HG02852 (cell line): ENCODE measurements around the gene TAS2R43.
A peak's percentile ranks its signal among the peaks of the same experiment; 100 is the strongest.
"Not testable (repeated sequence)": the region's sequence is repeated elsewhere in the genome, so short reads cannot be mapped to it uniquely, and the experiment has no call there.

Experiments used
- ATAC-seq: cut with Tn5 transposase; IDR thresholded peaks from one replicate; pipeline ENCODE4 v1.9.1; 2021; ENCODE audit warnings: mild to moderate bottlenecking, moderate library complexity; ENCODE audit not compliant: unreplicated experiment

The TAS2R43 gene

GRCh38 chr12:11092128-11092527, at the start of gene TAS2R43:
TAS2R43 (minus strand) TSS chr12:11092313; CDS start chr12:11092229, 84 bp downstream.
- no peak for ATAC-seq

GRCh38 chr12:11136075-11136474, 44.0 kb upstream of the TAS2R43 start:
- no peak for ATAC-seq

- ATAC-seq, result no peak
Measured at GRCh38 chr12:11134305-11134704, 42.2 kb upstream of the TAS2R43 start, which contains the start of gene TAS2R30. TAS2R30 (minus strand) TSS chr12:11134644; CDS start chr12:11134244, 400 bp downstream.

- ATAC-seq, result no peak
Measured at GRCh38 chr12:11133816-11134215, 41.7 kb upstream of the TAS2R43 start.

- no peak for ATAC-seq
Measured at GRCh38 chr12:11133162-11133561, 41.0 kb upstream of the TAS2R43 start.

GRCh38 chr12:11130999-11131398, 38.9 kb upstream of the TAS2R43 start:
- ATAC-seq, result no peak

GRCh38 chr12:11130382-11130781, 38.3 kb upstream of the TAS2R43 start:
- ATAC-seq, result no peak

- not testable (repeated sequence) for ATAC-seq
Measured at GRCh38 chr12:11114130-11114529, 22.0 kb upstream of the TAS2R43 start.

GRCh38 chr12:11111213-11111612, 19.1 kb upstream of the TAS2R43 start:
- not testable (repeated sequence) for ATAC-seq

GRCh38 chr12:11108862-11109261, 16.7 kb upstream of the TAS2R43 start:
- no peak for ATAC-seq

- no peak for ATAC-seq
Measured at GRCh38 chr12:11107719-11108118, 15.6 kb upstream of the TAS2R43 start.

- no peak for ATAC-seq
Measured at GRCh38 chr12:11106288-11106687, 14.2 kb upstream of the TAS2R43 start.

- no peak for ATAC-seq
Measured at GRCh38 chr12:11105546-11105945, 13.4 kb upstream of the TAS2R43 start.

GRCh38 chr12:11094910-11095309, 2.8 kb upstream of the TAS2R43 start:
- ATAC-seq, result peak; percentile 75

- no peak for ATAC-seq
Measured at GRCh38 chr12:11089246-11089645, 2.9 kb downstream of the TAS2R43 start.

- ATAC-seq, result peak; percentile 80
Measured at GRCh38 chr12:11085419-11085818, 6.7 kb downstream of the TAS2R43 start.

- ATAC-seq, result no peak
Measured at GRCh38 chr12:11081987-11082386, 10.1 kb downstream of the TAS2R43 start.

GRCh38 chr12:11078246-11078645, 13.9 kb downstream of the TAS2R43 start:
- no peak for ATAC-seq

GRCh38 chr12:11075642-11076041, 16.5 kb downstream of the TAS2R43 start:
- ATAC-seq, result peak; percentile 67

GRCh38 chr12:11071414-11071813, 20.7 kb downstream of the TAS2R43 start:
- no peak for ATAC-seq

GRCh38 chr12:11070999-11071398, 21.1 kb downstream of the TAS2R43 start:
- no peak for ATAC-seq

GRCh38 chr12:11069854-11070365, 22.2 kb downstream of the TAS2R43 start:
- ATAC-seq, result no peak

- no peak for ATAC-seq
Measured at GRCh38 chr12:11067514-11067913, 24.6 kb downstream of the TAS2R43 start.
